ENCODE results near the gene HDHD3. TPM values are rescaled to one million over a fixed set of nuclear protein-coding genes. Genes with fewer than 3 reads are reported as not detected.
"Not testable (repeated sequence)": the region's sequence is repeated elsewhere in the genome, so short reads cannot be mapped to it uniquely, and the experiment has no call there.

The HDHD3 gene
- total RNA-seq, 1 donor: 7.2 TPM

DNA sequence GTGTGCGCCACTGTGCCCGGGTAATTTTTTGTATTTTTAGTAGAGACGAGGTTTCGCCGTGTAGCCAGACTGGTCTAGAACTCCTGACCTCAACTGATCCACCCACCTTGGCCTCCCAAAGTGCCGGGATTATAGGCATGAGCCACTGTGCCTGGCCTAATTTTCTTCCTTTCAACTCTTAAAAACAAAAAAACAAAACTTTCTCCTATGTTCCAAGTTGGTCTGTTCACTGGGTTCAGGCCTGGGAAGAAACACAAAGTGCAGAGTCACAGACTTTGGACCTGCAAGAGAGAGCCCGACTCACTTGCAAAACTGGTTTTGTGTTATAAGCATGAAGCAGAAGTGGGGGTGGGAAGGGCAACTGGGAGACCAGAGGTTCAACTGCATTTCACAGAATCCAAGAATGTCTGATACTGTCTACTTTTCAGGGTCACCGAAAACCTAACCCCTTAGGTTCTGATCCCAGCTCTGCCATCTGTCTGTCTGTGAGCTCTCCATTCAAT, 5.2 kb upstream of the HDHD3 start:
- H3K36me3 ChIP-seq (ENCODE audit: insufficient read depth, low read length): no peaks in the 10 kb centered on the region
- TF ChIP-seq CTCF (IDR thresholded peaks at IDR 0.05; ENCODE audit: extremely low read depth, low read depth, low read length): no peak
- DNase-seq (ENCODE audit: insufficient read length, low spot score, missing footprints): no peak
- no peak overlapping the region for H3K4me3 ChIP-seq (ENCODE audit: insufficient read depth, low read length)
- H3K27me3 ChIP-seq (ENCODE audit: insufficient read depth, low read length): no peaks in the 10 kb centered on the region
- H3K9me3 ChIP-seq (ENCODE audit: low read depth, low read length): no peaks in the 10 kb centered on the region
- no peaks in the 10 kb centered on the region for H3K4me1 ChIP-seq (ENCODE audit: insufficient read depth, low read length)
- no peak overlapping the region for H3K4me2 ChIP-seq (ENCODE audit: insufficient read depth, low read length)
- no peaks in the 10 kb centered on the region for H3K79me2 ChIP-seq (ENCODE audit: insufficient read depth, low read length)
- H3K27ac ChIP-seq (ENCODE audit: low read depth, low read length): no peak overlapping the region
- H2AFZ ChIP-seq (ENCODE audit: low read length): no peak overlapping the region
- no peaks in the 10 kb centered on the region for H4K20me1 ChIP-seq (ENCODE audit: insufficient read depth, low read length)

GRCh38 chr9:113381441-113381840, 4.7 kb upstream of the HDHD3 start:
- H3K4me2 ChIP-seq (ENCODE audit: insufficient read depth, low read length); H3K27me3 ChIP-seq (ENCODE audit: insufficient read depth, low read length); H3K4me1 ChIP-seq (ENCODE audit: insufficient read depth, low read length); H3K36me3 ChIP-seq (ENCODE audit: insufficient read depth, low read length); H3K9me3 ChIP-seq (ENCODE audit: low read depth, low read length); H2AFZ ChIP-seq (ENCODE audit: low read length); H3K27ac ChIP-seq (ENCODE audit: low read depth, low read length); H4K20me1 ChIP-seq (ENCODE audit: insufficient read depth, low read length); H3K4me3 ChIP-seq (ENCODE audit: insufficient read depth, low read length); DNase-seq (ENCODE audit: insufficient read length, low spot score, missing footprints); H3K79me2 ChIP-seq (ENCODE audit: insufficient read depth, low read length): not testable (repeated sequence)

- no peak overlapping the region for H2AFZ ChIP-seq (ENCODE audit: low read length)
- no peaks in the 10 kb centered on the region for H3K9me3 ChIP-seq (ENCODE audit: low read depth, low read length)
- no peak for TF ChIP-seq CTCF (IDR thresholded peaks at IDR 0.05; ENCODE audit: extremely low read depth, low read depth, low read length)
- H3K4me3 ChIP-seq (ENCODE audit: insufficient read depth, low read length): no peak overlapping the region
- DNase-seq (ENCODE audit: insufficient read length, low spot score, missing footprints): no peak
- H3K36me3 ChIP-seq (ENCODE audit: insufficient read depth, low read length): no peaks in the 10 kb centered on the region
- H3K27ac ChIP-seq (ENCODE audit: low read depth, low read length): no peak overlapping the region
- no peaks in the 10 kb centered on the region for H3K4me1 ChIP-seq (ENCODE audit: insufficient read depth, low read length)
- H4K20me1 ChIP-seq (ENCODE audit: insufficient read depth, low read length): no peaks in the 10 kb centered on the region
- H3K27me3 ChIP-seq (ENCODE audit: insufficient read depth, low read length): no peaks in the 10 kb centered on the region
- H3K79me2 ChIP-seq (ENCODE audit: insufficient read depth, low read length): no peaks in the 10 kb centered on the region
- no peak overlapping the region for H3K4me2 ChIP-seq (ENCODE audit: insufficient read depth, low read length)
Measured at GRCh38 chr9:113380869-113381378, 4.1 kb upstream of the HDHD3 start.

DNA sequence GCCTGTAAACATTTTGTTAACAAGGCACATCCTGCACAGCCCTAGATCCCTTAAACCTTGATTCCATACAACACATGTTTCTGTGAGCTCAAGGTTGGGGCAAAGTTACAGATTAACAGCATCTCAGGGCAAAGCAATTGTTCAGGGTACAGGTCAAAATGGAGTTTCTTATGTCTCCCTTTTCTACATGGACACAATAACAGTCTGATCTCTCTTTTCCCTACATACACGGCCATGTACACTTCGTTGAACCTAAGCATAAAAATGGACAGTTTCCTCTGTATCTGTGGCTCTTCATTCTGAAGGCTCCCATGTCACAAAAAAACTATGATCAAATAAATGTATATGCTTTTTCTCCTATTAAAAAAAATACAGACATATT, 3.0 kb upstream of the HDHD3 start:
- not testable (repeated sequence) for H3K79me2 ChIP-seq (ENCODE audit: insufficient read depth, low read length); H4K20me1 ChIP-seq (ENCODE audit: insufficient read depth, low read length); H3K27me3 ChIP-seq (ENCODE audit: insufficient read depth, low read length); H3K4me3 ChIP-seq (ENCODE audit: insufficient read depth, low read length); H3K4me1 ChIP-seq (ENCODE audit: insufficient read depth, low read length); H2AFZ ChIP-seq (ENCODE audit: low read length); H3K36me3 ChIP-seq (ENCODE audit: insufficient read depth, low read length); H3K4me2 ChIP-seq (ENCODE audit: insufficient read depth, low read length); DNase-seq (ENCODE audit: insufficient read length, low spot score, missing footprints); H3K9me3 ChIP-seq (ENCODE audit: low read depth, low read length); H3K27ac ChIP-seq (ENCODE audit: low read depth, low read length)

DNA sequence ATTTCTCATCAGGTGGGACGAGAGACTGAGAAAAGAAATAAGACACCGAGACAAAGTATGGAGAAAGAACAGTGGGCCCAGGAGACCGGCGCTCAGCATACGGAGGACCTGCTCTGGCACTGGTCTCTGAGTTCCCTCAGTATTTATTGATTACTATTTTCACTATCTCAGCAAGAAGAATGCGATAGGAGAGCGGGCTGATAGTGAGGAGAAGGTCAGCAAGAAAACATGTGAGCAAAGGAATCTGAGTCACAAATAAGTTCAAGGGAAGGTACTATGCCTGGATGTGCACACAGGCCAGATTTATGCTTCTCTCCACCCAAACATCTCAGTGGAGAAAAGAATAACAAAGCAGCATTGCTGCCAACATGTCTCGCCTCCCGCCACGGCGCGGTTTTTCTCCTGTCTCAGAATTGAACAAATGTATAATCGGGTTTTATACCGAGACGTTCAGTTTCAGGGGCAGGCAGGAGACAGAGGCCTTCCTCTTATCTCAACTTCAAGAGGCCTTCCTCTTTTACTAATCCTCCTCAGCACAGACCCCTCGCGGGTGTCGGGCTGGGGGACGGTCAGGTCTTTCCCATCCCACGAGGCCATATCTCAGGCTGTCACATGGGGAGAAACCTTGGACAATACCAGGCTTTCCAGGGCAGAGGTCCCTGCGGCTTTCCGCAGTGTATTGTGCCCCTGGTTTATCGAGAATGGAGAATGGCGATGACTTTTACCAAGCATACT, 2.5 kb upstream of the HDHD3 start:
- DNase-seq (ENCODE audit: insufficient read length, low spot score, missing footprints); H3K27me3 ChIP-seq (ENCODE audit: insufficient read depth, low read length); H3K4me2 ChIP-seq (ENCODE audit: insufficient read depth, low read length); H3K9me3 ChIP-seq (ENCODE audit: low read depth, low read length); H3K79me2 ChIP-seq (ENCODE audit: insufficient read depth, low read length); H3K4me3 ChIP-seq (ENCODE audit: insufficient read depth, low read length); H2AFZ ChIP-seq (ENCODE audit: low read length); H3K4me1 ChIP-seq (ENCODE audit: insufficient read depth, low read length); H3K36me3 ChIP-seq (ENCODE audit: insufficient read depth, low read length); H4K20me1 ChIP-seq (ENCODE audit: insufficient read depth, low read length); H3K27ac ChIP-seq (ENCODE audit: low read depth, low read length): not testable (repeated sequence)

Measured in osteoblast (primary cell).